Cardiac fibroblast (primary cell): ENCODE data around the gene MAN1A2.

Source experiments
- DNase-seq, 2 donors: peaks; one replicate each; pipeline versions ENCODE4 v3.0.0 to v3.0.0-alpha.2; 2010; ENCODE audit warnings: low read depth in 2 of 2
- H3K4me3 ChIP-seq, 2 donors: replicated peaks in 1 of 2; 1 replicate in 1 of 2; 2 replicates in 1 of 2; pipeline ENCODE4 v1.5.1; 2011; ENCODE audit warnings: low read depth in 2 of 2, low read length in 2 of 2, mild to moderate bottlenecking in 2 of 2, moderate library complexity in 1 of 2
- CTCF ChIP-seq: IDR thresholded peaks from one replicate; pipeline ENCODE4 v1.5.1; 2011; ENCODE audit warnings: low read depth, mild to moderate bottlenecking, low read length, inconsistent platforms

Gene MAN1A2

GRCh38 chr1:117389284-117389683, 22.0 kb downstream of the MAN1A2 start:
- no peak for DNase-seq
- H3K4me3 ChIP-seq, result no peak overlapping the region
- TF ChIP-seq CTCF, result no peak

GRCh38 chr1:117389779-117390178, 22.5 kb downstream of the MAN1A2 start:
- DNase-seq, result no peak
- TF ChIP-seq CTCF, result no peak

GRCh38 chr1:117392771-117393170, 25.5 kb downstream of the MAN1A2 start:
- no peak for TF ChIP-seq CTCF
- no peak for DNase-seq
- H3K4me3 ChIP-seq, result no peak overlapping the region

More at GRCh38 chr1:117389779-117390178, 22.5 kb downstream of the MAN1A2 start:
- no peak overlapping the region for H3K4me3 ChIP-seq

GRCh38 chr1:117396074-117396473, 28.8 kb downstream of the MAN1A2 start:
- DNase-seq, result no peak
- no peak for TF ChIP-seq CTCF
- no peak overlapping the region for H3K4me3 ChIP-seq

- no peak for DNase-seq
- TF ChIP-seq CTCF, result no peak
- H3K4me3 ChIP-seq, result no peak overlapping the region
These were observed 29.4 kb downstream of the MAN1A2 start for GRCh38 chr1:117396636-117397035.

GRCh38 chr1:117398957-117399356, 31.7 kb downstream of the MAN1A2 start:
- no peak overlapping the region for H3K4me3 ChIP-seq
- DNase-seq, result no peak
- TF ChIP-seq CTCF, result no peak

- no peak overlapping the region for H3K4me3 ChIP-seq
- DNase-seq, result no peak
- no peak for TF ChIP-seq CTCF
These were observed 34.5 kb downstream of the MAN1A2 start for GRCh38 chr1:117401761-117402160.
